SK-N-DZ (cell line): ENCODE results near the gene SNRPN.
"Not testable (repeated sequence)": the region's sequence is repeated elsewhere in the genome, so short reads cannot be mapped to it uniquely, and the experiment has no call there.

Source experiments
- DNase-seq: peaks from one replicate; pipeline ENCODE4 v3.0.0-alpha.2; 2015; ENCODE audit warnings: low spot score
- small RNA-seq, 2 experiments: library from RNA; depleted of rRNA; stranded (forward); fragments of <200 nt; gene quantifications; one replicate each; pipeline ENCODE3, GENCODE V24; 2014

Gene SNRPN

GRCh38 chr15:24971052-24971451, 16.3 kb downstream of the SNRPN start:
- no peak for DNase-seq

- DNase-seq: no peak
These were observed 17.0 kb downstream of the SNRPN start for GRCh38 chr15:24971772-24972171.

GRCh38 chr15:24972707-24973106, 17.9 kb downstream of the SNRPN start:
- not testable (repeated sequence) for DNase-seq

- no peak for DNase-seq
These were observed 22.1 kb downstream of the SNRPN start for GRCh38 chr15:24976932-24977331.

GRCh38 chr15:24977686-24978085, 22.9 kb downstream of the SNRPN start:
- DNase-seq: no peak

- DNase-seq: no peak
These were observed 30.4 kb downstream of the SNRPN start for GRCh38 chr15:24985224-24985623.

- DNase-seq: no peak
These were observed 31.9 kb downstream of the SNRPN start for GRCh38 chr15:24986653-24987052.

GRCh38 chr15:25019434-25019833, 64.6 kb downstream of the SNRPN start:
- no peak for DNase-seq

GRCh38 chr15:25022233-25022632, 67.4 kb downstream of the SNRPN start:
- no peak for DNase-seq

Small RNAs within 50 kb of the gene (small RNA-seq; reads per million reads assigned to genes)
- gene AC090602.1 (0 reads per million in 2 experiments), gene AC124312.4 (0 to 0.04 reads per million in 2 experiments), gene AC124312.5 (0 reads per million in 2 experiments)
